HepG2 (cell line): ENCODE measurements around the gene TBC1D24. TPM values are rescaled to one million over a fixed set of nuclear protein-coding genes. Genes with fewer than 3 reads are reported as not detected.
A peak's percentile ranks its signal among the peaks of the same experiment; 100 is the strongest.

ENCODE experiments used
- AGO1 ChIP-seq: fragments of 200-400 bp; formaldehyde crosslinking; IDR thresholded peaks from 2 replicates; pipeline ENCODE4 v1.6.1; 2017; ENCODE audit warnings: mild to moderate bottlenecking, low read depth, low read length, moderate library complexity; ENCODE audit not compliant: poor library complexity, severe bottlenecking
- AHR ChIP-seq: IDR thresholded peaks from 2 replicates; pipeline ENCODE4 v1.6.1; 2018; ENCODE audit warnings: missing genetic modification reagents, missing compliant biosample characterization
- CHD2 ChIP-seq: IDR thresholded peaks from 2 replicates; pipeline ENCODE4 v1.6.1; 2011; ENCODE audit warnings: low read depth, low read length, improper control_type of control experiment
- FOSL2 ChIP-seq: sonication (generic); formaldehyde crosslinking; IDR thresholded peaks from 2 replicates; pipeline ENCODE4 v1.4.0; 2020; ENCODE audit warnings: missing genetic modification reagents
- GABPB1 ChIP-seq: IDR thresholded peaks from 2 replicates; pipeline ENCODE4 v1.6.1; 2016; ENCODE audit warnings: mild to moderate bottlenecking, missing genetic modification reagents, moderate library complexity, missing compliant biosample characterization
- HDAC2 ChIP-seq: sonication (generic); formaldehyde crosslinking; IDR thresholded peaks from 2 replicates; pipeline ENCODE4 v1.4.0; 2020; ENCODE audit warnings: missing genetic modification reagents
- MXI1 ChIP-seq: IDR thresholded peaks from 3 replicates; pipeline ENCODE4 v1.6.1; 2012; ENCODE audit warnings: low read depth, low read length, inconsistent platforms, borderline replicate concordance
- NFATC3 ChIP-seq: sonication (generic); formaldehyde crosslinking; IDR thresholded peaks from 2 replicates; pipeline ENCODE4 v1.5.1; 2020; ENCODE audit warnings: mild to moderate bottlenecking, missing genetic modification reagents
- RXRB ChIP-seq: IDR thresholded peaks from 2 replicates; pipeline ENCODE4 v1.6.1; 2016; ENCODE audit warnings: borderline replicate concordance, missing genetic modification reagents, missing compliant biosample characterization
- SMC3 ChIP-seq: IDR thresholded peaks from 2 replicates; pipeline ENCODE4 v1.6.1; 2011; ENCODE audit warnings: low read length, improper control_type of control experiment
- SMYD3 ChIP-seq: sonication (generic); formaldehyde crosslinking; IDR thresholded peaks from 2 replicates; pipeline ENCODE4 v1.8.1; 2023; ENCODE audit warnings: mild to moderate bottlenecking, missing genetic modification reagents
- THYN1 ChIP-seq: sonication (generic); formaldehyde crosslinking; IDR thresholded peaks from 2 replicates; pipeline ENCODE4 v1.8.1; 2023; ENCODE audit warnings: low read depth, mild to moderate bottlenecking, moderate library complexity, missing genetic modification reagents, borderline replicate concordance
- TOE1 ChIP-seq: sonication (generic); formaldehyde crosslinking; IDR thresholded peaks from 2 replicates; pipeline ENCODE4 v1.4.0; 2020; ENCODE audit warnings: mild to moderate bottlenecking, missing genetic modification reagents
- ZBTB42 ChIP-seq: sonication (generic); formaldehyde crosslinking; IDR thresholded peaks from 2 replicates; pipeline ENCODE4 v1.5.0; 2020; ENCODE audit warnings: mild to moderate bottlenecking, missing genetic modification reagents
- ZMYM4 ChIP-seq: sonication (generic); formaldehyde crosslinking; IDR thresholded peaks from 2 replicates; pipeline ENCODE4 v1.8.1; 2023; ENCODE audit warnings: mild to moderate bottlenecking, missing genetic modification reagents
- ZNF44 ChIP-seq: sonication (generic); formaldehyde crosslinking; IDR thresholded peaks from 2 replicates; pipeline ENCODE4 v1.5.1; 2020; ENCODE audit warnings: mild to moderate bottlenecking, missing genetic modification reagents
- polyA plus RNA-seq, 8 experiments: library from polyadenylated mRNA; depleted of rRNA in 3 of 8; stranded (reverse) in 7 of 8; unstranded in 1 of 8; fragments of >200 nt; fragmentation: Illumina TruSeq in 4 of 8; extraction: Trizol in 4 of 8; gene quantifications; 2 replicates each; pipeline versions ENCODE4 v1.2.1 to v1.2.3, GENCODE V29; 2011 to 2016; ENCODE audit warnings: low read depth in 4 of 8, missing spikeins in 1 of 8, mixed read lengths in 1 of 8; ENCODE audit not compliant: insufficient read depth in 1 of 8
- total RNA-seq, 5 experiments: library from RNA; depleted of rRNA; stranded (reverse); fragments of >200 nt; fragmentation: Illumina TruSeq; extraction: Trizol; gene quantifications; 2 replicates each; pipeline ENCODE4 v1.2.3, GENCODE V29; 2016; ENCODE audit warnings: low read depth in 1 of 5
- TF ChIP-seq, protein P1 (sequence below): fragments of 450-650 bp; IDR thresholded peaks from 2 replicates; pipeline ENCODE4 v1.6.1; 2017; ENCODE audit warnings: mild to moderate bottlenecking
- TF ChIP-seq, protein P2 (sequence below): sonication (generic); formaldehyde crosslinking; IDR thresholded peaks from 2 replicates; pipeline ENCODE4 v1.5.0; 2020; ENCODE audit warnings: missing genetic modification reagents
- TF ChIP-seq, protein P3 (sequence below): sonication (generic); formaldehyde crosslinking; IDR thresholded peaks from 2 replicates; pipeline ENCODE4 v1.4.0; 2020; ENCODE audit warnings: missing genetic modification reagents
- TF ChIP-seq, protein P4 (sequence below): sonication (generic); formaldehyde crosslinking; conservative IDR thresholded peaks from 2 replicates; pipeline ENCODE4 v1.4.0; 2020; ENCODE audit warnings: missing genetic modification reagents

The TBC1D24 gene
- total and polyA plus RNA-seq, 2 of the 13 experiments (the other 11 are each of a cell fraction or from before 2014, with no cell fraction given), result 7.7 to 13.7 TPM

DNA sequence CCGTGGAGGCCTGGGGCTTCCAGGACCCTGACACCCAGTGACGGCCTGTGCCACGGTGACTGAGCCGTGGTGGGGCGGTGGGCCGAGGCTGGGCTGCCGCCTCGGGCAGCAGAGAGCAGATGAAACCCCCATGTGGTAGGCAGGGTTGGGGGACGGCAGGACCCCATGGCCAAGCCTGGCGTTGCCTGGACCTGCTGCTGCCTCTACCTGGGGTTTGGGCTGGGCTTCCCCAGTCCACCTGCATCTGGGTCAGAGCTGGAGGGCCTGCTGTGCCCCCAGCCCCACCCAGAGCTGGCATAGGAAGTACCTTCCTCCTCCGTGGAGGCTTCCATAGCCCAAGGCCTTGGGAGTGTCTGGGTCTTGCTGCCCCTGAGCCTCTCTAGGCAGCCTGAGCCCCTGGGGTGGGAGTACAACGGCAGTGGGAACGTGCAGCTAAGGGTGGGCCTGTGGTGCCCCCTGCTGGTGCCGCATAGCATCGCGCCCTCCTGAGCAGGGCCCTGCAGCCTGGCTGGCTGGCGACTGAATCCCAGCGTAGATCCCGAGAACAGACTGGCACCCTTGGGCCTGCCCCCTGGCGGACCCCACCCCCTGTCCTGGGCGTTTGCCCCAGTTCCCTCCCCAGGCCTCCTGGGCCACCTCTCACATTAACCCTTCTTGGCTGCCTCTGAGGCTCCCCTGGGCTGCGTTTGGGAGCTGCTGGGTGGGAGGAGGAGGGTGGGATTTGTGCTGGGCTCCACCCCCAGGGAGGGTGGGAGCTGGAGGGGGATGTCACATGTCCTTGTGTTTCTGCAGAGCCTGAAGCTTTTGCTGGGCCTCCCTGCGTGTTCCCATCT is 26.2 kb downstream of the TBC1D24 start (continued):
- TF ChIP-seq RXRB (CRISPR knock-in tag) (peak; percentile 30; the same call in 1 of the 2 replicates), THYN1 (CRISPR knock-in tag) (no peak), ZNF44 (CRISPR knock-in tag) (no peak), CHD2 (0 out of 2 replicates have a peak, but pooled peaks have one; percentile 13), GABPB1 (CRISPR knock-in tag) (peak; percentile 57; the same call in 1 of the 2 replicates), HDAC2 (peak; percentile 47; the same call in 1 of the 2 replicates), MXI1 (peak; percentile 47; the same call in 1 of the 3 replicates), NFATC3 (CRISPR knock-in tag) (no peak), ZMYM4 (CRISPR knock-in tag) (no peak), TOE1 (CRISPR knock-in tag) (no peak), FOSL2 (CRISPR knock-in tag) (peak; percentile 20; the same call in 1 of the 2 replicates), SMYD3 (CRISPR knock-in tag) (no peak), ZBTB42 (0 out of 2 replicates have a peak, but pooled peaks have one; percentile 38), SMC3 (peak; percentile 61; the same call in 1 of the 2 replicates), AHR (CRISPR knock-in tag) (no peak), AGO1 (peak; percentile 28)
- TF ChIP-seq, protein P1, sequence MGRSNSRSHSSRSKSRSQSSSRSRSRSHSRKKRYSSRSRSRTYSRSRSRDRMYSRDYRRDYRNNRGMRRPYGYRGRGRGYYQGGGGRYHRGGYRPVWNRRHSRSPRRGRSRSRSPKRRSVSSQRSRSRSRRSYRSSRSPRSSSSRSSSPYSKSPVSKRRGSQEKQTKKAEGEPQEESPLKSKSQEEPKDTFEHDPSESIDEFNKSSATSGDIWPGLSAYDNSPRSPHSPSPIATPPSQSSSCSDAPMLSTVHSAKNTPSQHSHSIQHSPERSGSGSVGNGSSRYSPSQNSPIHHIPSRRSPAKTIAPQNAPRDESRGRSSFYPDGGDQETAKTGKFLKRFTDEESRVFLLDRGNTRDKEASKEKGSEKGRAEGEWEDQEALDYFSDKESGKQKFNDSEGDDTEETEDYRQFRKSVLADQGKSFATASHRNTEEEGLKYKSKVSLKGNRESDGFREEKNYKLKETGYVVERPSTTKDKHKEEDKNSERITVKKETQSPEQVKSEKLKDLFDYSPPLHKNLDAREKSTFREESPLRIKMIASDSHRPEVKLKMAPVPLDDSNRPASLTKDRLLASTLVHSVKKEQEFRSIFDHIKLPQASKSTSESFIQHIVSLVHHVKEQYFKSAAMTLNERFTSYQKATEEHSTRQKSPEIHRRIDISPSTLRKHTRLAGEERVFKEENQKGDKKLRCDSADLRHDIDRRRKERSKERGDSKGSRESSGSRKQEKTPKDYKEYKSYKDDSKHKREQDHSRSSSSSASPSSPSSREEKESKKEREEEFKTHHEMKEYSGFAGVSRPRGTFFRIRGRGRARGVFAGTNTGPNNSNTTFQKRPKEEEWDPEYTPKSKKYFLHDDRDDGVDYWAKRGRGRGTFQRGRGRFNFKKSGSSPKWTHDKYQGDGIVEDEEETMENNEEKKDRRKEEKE, result no peak
- TF ChIP-seq, protein P2, sequence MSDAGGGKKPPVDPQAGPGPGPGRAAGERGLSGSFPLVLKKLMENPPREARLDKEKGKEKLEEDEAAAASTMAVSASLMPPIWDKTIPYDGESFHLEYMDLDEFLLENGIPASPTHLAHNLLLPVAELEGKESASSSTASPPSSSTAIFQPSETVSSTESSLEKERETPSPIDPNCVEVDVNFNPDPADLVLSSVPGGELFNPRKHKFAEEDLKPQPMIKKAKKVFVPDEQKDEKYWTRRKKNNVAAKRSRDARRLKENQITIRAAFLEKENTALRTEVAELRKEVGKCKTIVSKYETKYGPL (CRISPR knock-in tag), result no peak
- TF ChIP-seq, protein P3, sequence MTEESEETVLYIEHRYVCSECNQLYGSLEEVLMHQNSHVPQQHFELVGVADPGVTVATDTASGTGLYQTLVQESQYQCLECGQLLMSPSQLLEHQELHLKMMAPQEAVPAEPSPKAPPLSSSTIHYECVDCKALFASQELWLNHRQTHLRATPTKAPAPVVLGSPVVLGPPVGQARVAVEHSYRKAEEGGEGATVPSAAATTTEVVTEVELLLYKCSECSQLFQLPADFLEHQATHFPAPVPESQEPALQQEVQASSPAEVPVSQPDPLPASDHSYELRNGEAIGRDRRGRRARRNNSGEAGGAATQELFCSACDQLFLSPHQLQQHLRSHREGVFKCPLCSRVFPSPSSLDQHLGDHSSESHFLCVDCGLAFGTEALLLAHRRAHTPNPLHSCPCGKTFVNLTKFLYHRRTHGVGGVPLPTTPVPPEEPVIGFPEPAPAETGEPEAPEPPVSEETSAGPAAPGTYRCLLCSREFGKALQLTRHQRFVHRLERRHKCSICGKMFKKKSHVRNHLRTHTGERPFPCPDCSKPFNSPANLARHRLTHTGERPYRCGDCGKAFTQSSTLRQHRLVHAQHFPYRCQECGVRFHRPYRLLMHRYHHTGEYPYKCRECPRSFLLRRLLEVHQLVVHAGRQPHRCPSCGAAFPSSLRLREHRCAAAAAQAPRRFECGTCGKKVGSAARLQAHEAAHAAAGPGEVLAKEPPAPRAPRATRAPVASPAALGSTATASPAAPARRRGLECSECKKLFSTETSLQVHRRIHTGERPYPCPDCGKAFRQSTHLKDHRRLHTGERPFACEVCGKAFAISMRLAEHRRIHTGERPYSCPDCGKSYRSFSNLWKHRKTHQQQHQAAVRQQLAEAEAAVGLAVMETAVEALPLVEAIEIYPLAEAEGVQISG (CRISPR knock-in tag), result 0 out of 2 replicates have a peak, but pooled peaks have one; percentile 41
- TF ChIP-seq, protein P4, sequence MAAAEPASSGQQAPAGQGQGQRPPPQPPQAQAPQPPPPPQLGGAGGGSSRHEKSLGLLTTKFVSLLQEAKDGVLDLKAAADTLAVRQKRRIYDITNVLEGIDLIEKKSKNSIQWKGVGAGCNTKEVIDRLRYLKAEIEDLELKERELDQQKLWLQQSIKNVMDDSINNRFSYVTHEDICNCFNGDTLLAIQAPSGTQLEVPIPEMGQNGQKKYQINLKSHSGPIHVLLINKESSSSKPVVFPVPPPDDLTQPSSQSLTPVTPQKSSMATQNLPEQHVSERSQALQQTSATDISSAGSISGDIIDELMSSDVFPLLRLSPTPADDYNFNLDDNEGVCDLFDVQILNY, result no peak
